Measurements from ENCODE around the gene IFNA8.
"Not testable (repeated sequence)": the region's sequence is repeated elsewhere in the genome, so short reads cannot be mapped to it uniquely, and the experiment has no call there.

IFNA8 gene

DNA sequence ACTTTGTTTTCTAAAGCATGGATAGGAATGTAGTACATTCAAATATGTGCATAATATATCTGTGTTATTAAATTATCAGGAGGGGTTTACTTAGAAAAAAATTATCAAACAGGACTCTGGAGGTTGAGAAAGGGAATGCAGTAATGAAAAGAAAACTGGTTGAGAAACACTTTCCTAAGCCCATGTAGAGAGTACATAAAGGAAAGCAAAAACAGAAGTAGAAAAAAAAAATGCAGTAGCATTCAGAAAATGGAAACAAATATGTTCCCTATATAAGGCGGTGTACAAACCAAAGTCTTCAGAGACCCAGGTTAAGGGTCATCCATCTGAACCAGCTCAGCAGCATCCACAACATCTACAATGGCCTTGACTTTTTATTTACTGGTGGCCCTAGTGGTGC, at the start of gene IFNA8:
Gene IFNA8 (plus strand): TSS at position 301 of the 400 bp plus-strand sequence. CDS start 60 bp downstream, at position 361.
- DNase-seq (ENCODE audit: low read depth): no peak

DNA sequence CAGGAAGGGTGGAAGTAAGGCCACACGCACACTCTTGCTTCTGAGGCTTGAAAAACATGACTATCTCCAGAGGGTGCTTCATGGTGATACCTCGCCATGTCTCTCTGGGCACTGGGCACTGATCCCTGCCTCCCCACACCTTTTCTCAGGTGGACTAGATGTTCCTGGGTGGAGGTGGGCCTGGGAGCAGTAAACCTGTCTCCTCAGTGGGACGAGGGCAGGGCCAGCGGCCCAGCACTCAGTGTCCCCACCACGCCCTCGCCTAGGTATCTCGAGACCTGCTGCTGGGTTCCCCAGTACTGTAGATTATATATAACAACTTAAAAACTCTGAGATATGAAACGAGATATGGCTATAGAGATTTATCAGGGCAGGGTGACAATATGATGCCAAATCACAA, 46.6 kb upstream of the IFNA8 start:
- DNase-seq (ENCODE audit: low read depth): no peak

GRCh38 chr9:21367169-21367568, 41.7 kb upstream of the IFNA8 start:
- not testable (repeated sequence) for DNase-seq (ENCODE audit: low read depth)

DNA sequence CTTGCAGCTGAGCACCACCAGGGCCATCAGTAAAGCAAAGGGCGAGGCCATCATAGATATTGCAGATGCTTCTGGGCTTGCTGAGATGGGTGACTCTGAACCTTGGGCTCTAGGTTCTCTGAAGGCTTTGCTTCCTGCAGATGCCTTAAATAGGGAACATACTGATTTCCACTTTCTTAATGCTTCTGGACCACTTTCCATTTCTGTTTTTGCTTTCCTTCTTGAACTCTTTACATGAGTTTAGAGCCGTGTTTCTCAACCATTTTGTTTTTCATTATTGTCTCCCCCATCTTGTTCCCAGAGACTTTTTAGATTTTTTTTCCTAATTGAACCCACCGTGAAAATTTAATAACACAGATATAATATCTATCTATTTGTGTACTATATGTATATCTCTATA, 41.0 kb upstream of the IFNA8 start, which contains the start of gene IFNA13:
Gene IFNA13 (minus strand): TSS at position 101 of the 400 bp plus-strand sequence. CDS start 47 bp downstream, at position 54.
- DNase-seq (ENCODE audit: low read depth): no peak

GRCh38 chr9:21371467-21371866, 37.5 kb upstream of the IFNA8 start:
- DNase-seq (ENCODE audit: low read depth): not testable (repeated sequence)

DNA sequence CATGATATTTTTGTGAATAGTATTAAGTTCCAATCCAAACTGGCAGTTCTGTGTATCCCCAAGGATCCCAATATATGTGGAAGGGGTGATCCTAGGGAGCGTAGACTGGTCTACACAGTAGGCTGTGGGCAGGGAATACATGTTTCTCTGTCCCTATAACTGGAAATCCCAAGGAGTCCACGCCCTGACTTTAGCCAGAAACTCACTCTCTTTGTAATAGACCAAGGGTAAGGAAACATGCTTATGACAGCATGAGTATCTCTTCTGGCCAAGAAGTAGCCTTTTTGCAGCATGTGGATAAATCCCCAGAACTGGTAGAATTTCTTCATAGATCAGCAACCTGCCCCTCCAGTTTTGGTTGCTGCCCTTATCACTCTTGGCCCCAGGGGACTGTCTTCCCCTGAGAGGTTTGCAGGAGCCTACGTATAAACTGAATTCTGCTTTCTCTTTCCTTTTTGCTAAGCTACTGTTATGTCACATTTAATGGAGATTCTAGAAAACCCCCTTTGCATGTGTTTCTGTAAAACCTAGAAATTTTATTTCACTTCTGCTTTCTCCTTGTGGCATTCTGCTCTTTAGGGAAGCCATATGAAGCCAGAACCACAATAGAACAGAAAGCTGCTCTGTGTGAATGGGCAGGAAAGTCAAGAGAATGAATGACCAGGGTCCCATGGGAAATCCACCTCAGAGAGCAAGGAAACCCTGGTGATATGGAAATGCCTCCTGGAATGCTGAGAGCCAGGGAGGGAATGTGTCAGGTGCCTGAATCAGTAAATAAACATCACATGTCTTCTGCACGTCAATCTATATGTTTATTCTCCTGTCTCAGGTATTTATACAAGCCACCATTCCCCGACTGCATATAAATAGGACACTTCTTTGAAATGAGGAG, 27.2 kb upstream of the IFNA8 start:
- DNase-seq (ENCODE audit: low read depth): no peak

DNA sequence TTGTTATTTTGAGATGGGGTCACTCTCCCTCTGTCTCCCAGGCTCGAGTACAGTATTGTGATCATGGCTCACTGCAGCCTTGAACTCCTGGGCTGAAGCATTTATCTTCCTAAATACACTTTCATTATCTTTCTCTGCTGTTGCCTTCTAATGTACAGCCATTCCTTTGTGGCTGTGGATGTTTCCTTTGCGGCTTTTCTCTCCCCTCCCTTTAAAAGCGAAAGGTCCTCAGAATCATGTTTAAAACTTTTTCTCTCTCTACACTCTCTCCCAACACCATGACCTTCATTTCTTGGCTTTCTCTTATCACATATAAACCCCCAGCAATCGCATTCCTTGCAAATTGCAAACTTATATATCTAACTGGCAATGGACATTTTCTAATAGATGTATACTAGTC, 25.3 kb upstream of the IFNA8 start:
- DNase-seq (ENCODE audit: low read depth): no peak

DNA sequence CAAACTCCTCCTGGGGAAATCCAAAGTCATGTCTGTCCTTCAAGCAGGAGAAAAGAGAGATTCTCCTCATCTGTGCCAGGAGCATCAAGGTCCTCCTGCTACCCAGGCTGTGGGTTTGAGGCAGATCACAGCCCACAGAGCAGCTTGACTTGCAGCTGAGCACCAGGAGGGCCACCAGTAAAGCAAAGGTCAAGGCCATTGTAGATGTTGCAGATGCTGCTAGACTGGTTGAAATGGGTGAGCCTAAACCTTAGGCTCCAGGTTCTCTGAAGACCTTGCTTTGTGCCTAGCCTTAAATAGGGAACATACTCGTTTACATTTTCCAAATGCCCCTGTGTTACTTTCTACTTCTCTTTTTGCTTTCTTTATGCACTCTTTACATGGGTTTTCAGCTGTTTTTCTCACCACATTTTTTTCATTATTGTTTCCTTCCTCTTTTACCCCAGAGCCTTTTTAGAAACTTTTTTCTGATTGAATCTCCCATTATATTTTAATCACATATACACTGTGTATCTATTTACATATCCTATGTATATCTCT, 23.7 kb upstream of the IFNA8 start, which contains the start of gene IFNA2:
Gene IFNA2 (minus strand): TSS at position 268 of the 540 bp plus-strand sequence. CDS start 69 bp downstream, at position 199.
- no peak for DNase-seq (ENCODE audit: low read depth)

- no peak for DNase-seq (ENCODE audit: low read depth)
These were observed 16.6 kb upstream of the IFNA8 start for GRCh38 chr9:21392270-21392669.

DNA sequence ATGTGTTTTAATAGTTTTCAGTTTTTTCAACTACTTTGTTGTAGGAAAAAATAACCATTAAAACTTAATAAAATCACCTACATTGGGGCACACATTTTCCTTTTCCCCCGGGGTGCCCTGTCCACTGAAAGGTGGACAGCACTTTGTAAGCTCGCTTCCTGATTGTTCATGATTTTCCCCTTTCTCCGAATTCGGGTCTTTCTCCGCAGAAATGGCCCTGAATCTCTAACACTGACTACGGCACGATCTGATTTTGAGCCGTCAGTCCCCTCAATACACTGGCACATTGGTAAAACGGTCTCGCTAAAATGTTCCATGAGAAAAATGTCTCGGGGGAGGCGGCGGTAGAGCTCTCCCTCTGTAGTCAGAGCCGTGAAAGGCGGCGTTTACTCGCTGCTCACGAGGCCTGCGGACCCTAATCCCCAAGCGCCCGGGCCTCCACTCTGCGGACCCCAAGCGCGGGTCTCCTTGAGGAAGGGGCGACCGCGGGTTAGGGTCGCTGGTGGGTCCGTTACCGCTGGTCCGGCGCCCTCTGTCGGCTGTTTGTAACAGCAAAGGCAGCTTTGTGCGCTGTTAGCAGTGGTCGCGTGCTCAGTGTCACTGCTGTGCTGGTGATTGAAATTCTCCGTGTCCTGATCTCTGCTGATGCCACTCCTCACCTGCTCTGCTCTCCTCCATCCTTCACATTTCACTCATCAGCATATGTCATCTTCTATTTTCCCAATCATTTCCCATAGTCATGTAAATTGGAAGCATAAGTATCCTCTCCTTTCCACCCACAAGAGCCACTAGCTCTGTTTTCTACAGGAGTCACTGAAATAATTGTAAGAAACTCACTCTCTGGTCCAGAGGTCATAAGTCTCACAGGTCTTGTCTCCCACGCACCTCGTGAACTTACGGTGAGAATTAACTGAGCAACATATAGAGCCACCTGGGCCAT, 12.9 kb upstream of the IFNA8 start:
- no peak for DNase-seq (ENCODE audit: low read depth)

DNA sequence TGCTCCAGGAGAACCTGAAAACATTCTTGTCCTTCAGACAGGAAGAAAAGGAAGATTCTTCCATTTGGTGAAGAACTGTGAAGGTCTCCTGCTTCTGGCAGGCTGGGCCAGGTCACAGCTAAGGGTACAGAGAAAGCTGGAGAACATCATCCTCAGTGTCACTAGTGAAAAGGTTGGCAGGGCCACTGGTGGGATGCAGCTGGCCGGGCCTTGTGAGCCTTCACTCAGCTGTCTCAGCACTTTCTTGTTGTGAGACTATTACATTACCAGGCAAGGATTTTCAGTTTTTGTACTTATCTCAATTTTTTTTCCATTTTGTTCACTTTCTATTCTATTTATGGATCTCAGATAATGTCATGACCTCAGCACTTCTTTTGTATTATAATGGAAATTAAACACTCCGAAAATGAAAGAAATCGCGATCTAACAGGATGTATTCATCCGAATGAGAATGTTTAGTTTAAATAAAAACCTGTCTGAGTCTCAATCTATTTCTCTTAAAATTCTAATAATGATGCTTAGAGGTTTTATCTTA, 9.9 kb upstream of the IFNA8 start:
- no peak for DNase-seq (ENCODE audit: low read depth)

- no peak for DNase-seq (ENCODE audit: low read depth)
These were observed 9.0 kb upstream of the IFNA8 start for GRCh38 chr9:21399956-21400355.

DNA sequence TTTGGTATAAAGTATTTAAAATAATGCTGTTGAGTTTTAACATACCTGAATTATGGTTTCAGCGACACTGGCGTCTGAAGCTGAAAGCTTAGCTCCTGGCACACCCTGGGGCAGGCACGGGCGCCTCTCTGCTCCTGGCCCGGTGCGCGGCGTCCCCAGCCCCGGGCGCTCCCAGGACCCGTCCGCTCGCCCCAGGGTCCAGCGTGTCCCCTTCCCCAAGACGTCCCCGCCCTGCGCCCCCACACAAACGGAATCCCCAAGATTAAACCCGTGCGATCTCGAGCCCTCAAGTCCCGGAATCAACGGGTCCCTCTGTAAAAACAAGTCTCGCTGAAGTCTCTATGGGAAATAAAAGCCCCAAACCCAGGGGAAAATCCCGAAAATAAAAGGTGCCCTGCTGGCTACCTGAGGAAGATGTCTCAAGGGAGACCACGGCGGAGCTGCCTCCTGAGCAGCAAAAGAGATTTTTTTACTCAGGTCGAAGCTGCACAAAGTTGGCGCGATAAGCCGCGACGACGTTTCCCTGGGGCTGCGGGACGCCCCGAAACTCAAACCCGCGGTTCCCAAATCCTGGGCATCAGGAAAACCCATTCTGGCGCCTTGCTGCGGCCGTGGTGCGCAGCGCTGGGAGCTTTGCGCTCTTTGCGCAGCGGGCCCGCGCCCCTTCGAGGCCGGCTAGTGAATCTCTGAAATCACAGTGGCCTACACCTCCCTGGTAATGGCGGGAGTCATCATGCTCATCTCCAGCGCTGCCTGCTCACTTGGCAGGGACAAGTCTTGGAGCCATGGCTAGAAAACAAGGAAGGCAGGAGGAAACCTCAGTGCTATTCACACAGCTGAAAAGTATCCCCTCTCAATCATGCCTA, 6.3 kb upstream of the IFNA8 start:
- DNase-seq (ENCODE audit: low read depth): no peak

GRCh38 chr9:21404146-21404545, 4.8 kb upstream of the IFNA8 start:
- no peak for DNase-seq (ENCODE audit: low read depth)

GRCh38 chr9:21412107-21412506, 3.2 kb downstream of the IFNA8 start:
- no peak for DNase-seq (ENCODE audit: low read depth)

DNA sequence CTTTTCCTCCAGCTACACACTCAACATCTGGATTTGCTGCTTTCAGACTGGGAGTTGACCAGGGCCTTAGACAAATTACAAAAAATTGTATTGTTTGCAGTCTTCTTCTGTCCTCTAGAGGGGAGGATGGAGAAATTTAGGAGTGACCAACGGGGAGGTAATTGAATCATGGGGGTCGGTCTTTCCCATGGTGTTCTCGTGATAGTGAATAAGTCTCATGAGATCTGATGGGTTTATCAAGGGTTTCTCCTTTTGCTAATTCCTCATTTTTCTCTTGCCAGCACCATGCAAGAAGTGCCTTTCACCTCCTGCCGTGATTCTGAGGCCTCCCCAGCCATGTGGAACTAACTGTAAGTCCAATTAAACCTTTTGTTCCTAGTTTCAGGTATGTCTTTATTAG, 4.2 kb downstream of the IFNA8 start:
- DNase-seq (ENCODE audit: low read depth): no peak

DNA sequence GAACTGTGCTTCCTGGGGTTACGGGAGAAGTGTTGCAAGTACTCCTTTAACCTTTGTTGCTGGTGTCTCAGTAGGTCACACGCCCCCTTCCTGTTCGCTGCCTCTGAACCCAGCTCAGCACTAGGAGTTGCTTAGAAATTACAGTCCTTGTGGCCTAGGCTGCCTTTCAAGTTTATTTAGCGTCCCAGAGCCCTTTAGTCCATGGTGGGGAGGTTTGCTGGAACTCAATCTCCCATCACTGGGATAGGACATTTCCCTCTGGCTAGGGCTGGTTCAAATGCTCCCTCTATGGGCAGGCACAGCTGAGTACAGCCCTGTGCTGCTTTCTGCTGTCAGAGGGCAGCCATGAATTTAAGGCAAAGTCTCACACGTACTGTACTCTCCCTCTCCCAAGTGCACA, 4.7 kb downstream of the IFNA8 start:
- DNase-seq (ENCODE audit: low read depth): no peak

DNA sequence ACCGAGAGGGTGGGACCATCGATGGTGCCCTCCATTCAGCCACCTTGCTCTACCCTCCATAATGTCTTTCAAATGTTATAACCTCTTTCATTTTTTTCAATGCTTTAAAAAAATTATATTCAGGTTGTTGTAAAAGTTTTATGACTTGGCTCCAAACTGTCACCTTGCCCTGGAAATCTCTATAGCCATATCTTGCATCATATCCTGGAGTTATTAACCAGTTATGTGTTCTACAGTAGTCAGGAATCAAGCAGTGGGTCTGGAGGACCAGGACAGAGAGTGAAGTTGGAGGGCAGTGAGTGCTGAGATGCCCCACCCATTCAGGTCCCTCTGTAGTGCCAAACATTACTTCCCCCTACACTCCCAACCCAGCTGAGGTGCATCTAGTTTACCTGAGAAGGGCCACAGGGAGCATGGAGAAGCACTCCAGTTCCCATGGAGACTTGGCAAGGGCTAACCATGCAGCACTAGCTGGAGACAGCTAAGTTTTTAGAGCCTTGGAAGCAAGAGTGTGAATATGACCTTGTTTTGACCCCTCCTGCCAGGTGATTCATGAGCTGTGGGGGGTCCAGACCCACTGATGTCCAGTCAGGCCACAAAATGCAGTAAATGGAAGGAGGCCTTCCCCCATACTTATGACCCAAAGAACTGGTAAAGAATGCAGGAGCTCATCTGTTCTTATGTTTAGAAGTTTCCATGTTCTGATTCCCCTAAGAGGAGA, 5.5 kb downstream of the IFNA8 start:
- DNase-seq (ENCODE audit: low read depth): no peak

- DNase-seq (ENCODE audit: low read depth): no peak
These were observed 6.8 kb downstream of the IFNA8 start for GRCh38 chr9:21415493-21416267.

GRCh38 chr9:21428235-21428634, 19.3 kb downstream of the IFNA8 start:
- DNase-seq (ENCODE audit: low read depth): no peak

All from GM04503 (cell line).